GM12878 (cell line): ENCODE results near the gene PPP1R37.

ENCODE experiments used
- BACH1 ChIP-seq: fragments of 450-650 bp; IDR thresholded peaks from 2 replicates; pipeline ENCODE4 v1.6.1; 2017; ENCODE audit warnings: mild to moderate bottlenecking, borderline replicate concordance
- CBX5 ChIP-seq: sonication (generic); IDR thresholded peaks from 2 replicates; pipeline ENCODE4 v1.6.1; 2016; ENCODE audit warnings: low read depth, moderate library complexity, mild to moderate bottlenecking, inconsistent platforms
- CTCF ChIP-seq, 3 experiments: IDR thresholded peaks in 2 of 3; conservative IDR thresholded peaks in 1 of 3; 2 replicates each; pipeline ENCODE4 v1.5.1; 2011; ENCODE audit warnings: low read depth in 3 of 3, low read length in 3 of 3, mild to moderate bottlenecking in 3 of 3, control low read depth in 2 of 3, moderate library complexity in 2 of 3, inconsistent platforms in 1 of 3, mixed read lengths in 1 of 3; ENCODE audit not compliant: control insufficient read depth in 2 of 3, insufficient read depth in 1 of 3; ENCODE audit errors: extremely low read depth in 1 of 3
- MAX ChIP-seq: IDR thresholded peaks from 2 replicates; pipeline ENCODE4 v1.6.1; 2012; ENCODE audit warnings: low read depth, low read length, improper control_type of control experiment
- SIN3A ChIP-seq: IDR thresholded peaks from 2 replicates; pipeline ENCODE4 v1.6.1; 2012; ENCODE audit warnings: low read depth, low read length, improper control_type of control experiment
- SMC3 ChIP-seq: IDR thresholded peaks from 2 replicates; pipeline ENCODE4 v1.6.1; 2011; ENCODE audit warnings: low read length, improper control_type of control experiment, borderline replicate concordance
- SUPT20H ChIP-seq: IDR thresholded peaks from 2 replicates; pipeline ENCODE4 v1.6.1; 2011; ENCODE audit warnings: low read depth, mild to moderate bottlenecking, low read length, moderate library complexity, borderline replicate concordance; ENCODE audit not compliant: control insufficient read depth
- TCF7 ChIP-seq: IDR thresholded peaks from 2 replicates; pipeline ENCODE4 v1.6.1; 2014; ENCODE audit warnings: antibody characterized with exemption, borderline replicate concordance
- TF ChIP-seq, protein P1 (sequence below): fragments of 450-650 bp; conservative IDR thresholded peaks from 2 replicates; pipeline ENCODE4 v1.6.1; 2017; ENCODE audit warnings: mild to moderate bottlenecking, moderate library complexity
- TF ChIP-seq, protein P2 (sequence below): fragments of 450-650 bp; formaldehyde crosslinking; IDR thresholded peaks from 2 replicates; pipeline ENCODE4 v1.5.0; 2022; ENCODE audit warnings: mild to moderate bottlenecking, missing genetic modification characterization
- TF ChIP-seq, protein P3 (sequence below): IDR thresholded peaks from 2 replicates; pipeline ENCODE4 v1.6.1; 2011; ENCODE audit warnings: low read depth, low read length, improper control_type of control experiment, borderline replicate concordance

- no peak for TF ChIP-seq CBX5
- TF ChIP-seq, protein P1, sequence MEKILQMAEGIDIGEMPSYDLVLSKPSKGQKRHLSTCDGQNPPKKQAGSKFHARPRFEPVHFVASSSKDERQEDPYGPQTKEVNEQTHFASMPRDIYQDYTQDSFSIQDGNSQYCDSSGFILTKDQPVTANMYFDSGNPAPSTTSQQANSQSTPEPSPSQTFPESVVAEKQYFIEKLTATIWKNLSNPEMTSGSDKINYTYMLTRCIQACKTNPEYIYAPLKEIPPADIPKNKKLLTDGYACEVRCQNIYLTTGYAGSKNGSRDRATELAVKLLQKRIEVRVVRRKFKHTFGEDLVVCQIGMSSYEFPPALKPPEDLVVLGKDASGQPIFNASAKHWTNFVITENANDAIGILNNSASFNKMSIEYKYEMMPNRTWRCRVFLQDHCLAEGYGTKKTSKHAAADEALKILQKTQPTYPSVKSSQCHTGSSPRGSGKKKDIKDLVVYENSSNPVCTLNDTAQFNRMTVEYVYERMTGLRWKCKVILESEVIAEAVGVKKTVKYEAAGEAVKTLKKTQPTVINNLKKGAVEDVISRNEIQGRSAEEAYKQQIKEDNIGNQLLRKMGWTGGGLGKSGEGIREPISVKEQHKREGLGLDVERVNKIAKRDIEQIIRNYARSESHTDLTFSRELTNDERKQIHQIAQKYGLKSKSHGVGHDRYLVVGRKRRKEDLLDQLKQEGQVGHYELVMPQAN: no peak
- TF ChIP-seq CTCF (IDR thresholded peaks at IDR 0.05 in 2 of 3, conservative IDR thresholded peaks at IDR 0.05 in 1 of 3; ENCODE audit: control insufficient read depth in 2 of 3, extremely low read depth in 1 of 3, insufficient read depth in 1 of 3, low read depth in 3 of 3, low read length in 3 of 3): no peak
- no peak for TF ChIP-seq BACH1
- no peak for TF ChIP-seq SMC3
- no peak for TF ChIP-seq SUPT20H
- TF ChIP-seq TCF7: no peak
- TF ChIP-seq MAX: no peak
- TF ChIP-seq, protein P2, sequence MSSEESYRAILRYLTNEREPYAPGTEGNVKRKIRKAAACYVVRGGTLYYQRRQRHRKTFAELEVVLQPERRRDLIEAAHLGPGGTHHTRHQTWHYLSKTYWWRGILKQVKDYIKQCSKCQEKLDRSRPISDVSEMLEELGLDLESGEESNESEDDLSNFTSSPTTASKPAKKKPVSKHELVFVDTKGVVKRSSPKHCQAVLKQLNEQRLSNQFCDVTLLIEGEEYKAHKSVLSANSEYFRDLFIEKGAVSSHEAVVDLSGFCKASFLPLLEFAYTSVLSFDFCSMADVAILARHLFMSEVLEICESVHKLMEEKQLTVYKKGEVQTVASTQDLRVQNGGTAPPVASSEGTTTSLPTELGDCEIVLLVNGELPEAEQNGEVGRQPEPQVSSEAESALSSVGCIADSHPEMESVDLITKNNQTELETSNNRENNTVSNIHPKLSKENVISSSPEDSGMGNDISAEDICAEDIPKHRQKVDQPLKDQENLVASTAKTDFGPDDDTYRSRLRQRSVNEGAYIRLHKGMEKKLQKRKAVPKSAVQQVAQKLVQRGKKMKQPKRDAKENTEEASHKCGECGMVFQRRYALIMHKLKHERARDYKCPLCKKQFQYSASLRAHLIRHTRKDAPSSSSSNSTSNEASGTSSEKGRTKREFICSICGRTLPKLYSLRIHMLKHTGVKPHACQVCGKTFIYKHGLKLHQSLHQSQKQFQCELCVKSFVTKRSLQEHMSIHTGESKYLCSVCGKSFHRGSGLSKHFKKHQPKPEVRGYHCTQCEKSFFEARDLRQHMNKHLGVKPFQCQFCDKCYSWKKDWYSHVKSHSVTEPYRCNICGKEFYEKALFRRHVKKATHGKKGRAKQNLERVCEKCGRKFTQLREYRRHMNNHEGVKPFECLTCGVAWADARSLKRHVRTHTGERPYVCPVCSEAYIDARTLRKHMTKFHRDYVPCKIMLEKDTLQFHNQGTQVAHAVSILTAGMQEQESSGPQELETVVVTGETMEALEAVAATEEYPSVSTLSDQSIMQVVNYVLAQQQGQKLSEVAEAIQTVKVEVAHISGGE: no peak
- TF ChIP-seq SIN3A: no peak
- TF ChIP-seq, protein P3, sequence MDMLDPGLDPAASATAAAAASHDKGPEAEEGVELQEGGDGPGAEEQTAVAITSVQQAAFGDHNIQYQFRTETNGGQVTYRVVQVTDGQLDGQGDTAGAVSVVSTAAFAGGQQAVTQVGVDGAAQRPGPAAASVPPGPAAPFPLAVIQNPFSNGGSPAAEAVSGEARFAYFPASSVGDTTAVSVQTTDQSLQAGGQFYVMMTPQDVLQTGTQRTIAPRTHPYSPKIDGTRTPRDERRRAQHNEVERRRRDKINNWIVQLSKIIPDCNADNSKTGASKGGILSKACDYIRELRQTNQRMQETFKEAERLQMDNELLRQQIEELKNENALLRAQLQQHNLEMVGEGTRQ: no peak
Observed at GRCh38 chr19:45070214-45070613, 22.8 kb upstream of the PPP1R37 start.
